ENCODE results near the gene RYR2.

Gene RYR2

DNA sequence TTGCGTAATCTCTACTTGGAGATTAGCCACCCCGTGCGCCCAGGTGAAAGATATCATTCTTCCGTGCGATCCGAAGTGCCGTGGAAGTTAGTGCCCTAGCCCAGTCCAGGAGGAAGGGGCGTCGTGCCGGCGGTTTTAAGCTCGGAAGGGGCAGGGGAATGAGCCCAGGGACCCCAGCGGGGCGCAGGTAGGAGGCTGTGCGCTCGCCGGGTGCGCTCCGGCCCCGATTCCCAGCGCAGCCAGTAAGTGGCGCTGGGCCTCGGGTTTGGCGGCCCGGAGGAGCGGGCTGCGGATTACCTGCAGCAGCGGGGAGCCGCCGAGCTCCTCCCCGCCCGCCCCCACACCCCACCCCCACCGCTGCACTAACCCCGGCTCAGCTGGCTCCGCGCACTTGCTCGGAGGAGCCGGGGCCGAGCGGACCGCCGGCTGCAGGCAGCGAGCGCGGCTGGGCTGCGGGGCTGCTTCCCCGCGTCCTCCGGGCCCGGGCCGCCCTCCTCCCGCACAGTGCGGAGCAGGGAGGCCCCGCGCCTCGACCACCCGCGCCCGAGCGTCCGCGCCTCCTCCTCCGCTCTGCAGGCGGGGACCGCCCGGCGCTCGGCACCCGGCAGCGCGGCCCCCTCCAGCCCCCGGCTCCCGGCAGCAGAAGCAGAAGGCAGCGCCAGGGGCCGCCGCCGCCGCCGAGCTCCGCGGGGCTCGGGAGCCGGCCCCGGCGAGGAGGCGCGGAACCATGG lies at the start of gene RYR2:
Gene RYR2, plus strand, starts transcription at position 390 of the 731 bp plus-strand sequence. Its CDS starts 338 bp downstream, at position 728.
- DNase-seq, result no peak

DNA sequence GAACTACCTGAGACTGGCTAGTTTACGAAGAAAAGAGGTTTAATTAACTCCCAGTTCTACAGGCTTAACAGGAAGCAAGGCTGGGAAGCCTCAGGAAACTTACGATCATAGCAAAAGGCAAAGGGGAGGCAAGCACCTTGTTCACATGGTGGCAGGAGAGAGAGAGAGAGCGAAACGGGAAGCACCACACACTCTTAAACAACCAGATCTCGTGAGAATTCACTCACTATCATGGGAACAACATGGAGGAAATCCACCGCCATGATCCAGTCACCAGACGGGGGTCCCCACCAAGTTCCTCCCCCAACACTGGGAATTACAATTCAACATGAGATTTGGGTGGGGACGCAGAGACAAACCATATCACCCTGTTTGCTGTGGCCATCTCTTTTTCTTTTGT lies 49.5 kb upstream of the RYR2 start:
- no peak for DNase-seq

DNA sequence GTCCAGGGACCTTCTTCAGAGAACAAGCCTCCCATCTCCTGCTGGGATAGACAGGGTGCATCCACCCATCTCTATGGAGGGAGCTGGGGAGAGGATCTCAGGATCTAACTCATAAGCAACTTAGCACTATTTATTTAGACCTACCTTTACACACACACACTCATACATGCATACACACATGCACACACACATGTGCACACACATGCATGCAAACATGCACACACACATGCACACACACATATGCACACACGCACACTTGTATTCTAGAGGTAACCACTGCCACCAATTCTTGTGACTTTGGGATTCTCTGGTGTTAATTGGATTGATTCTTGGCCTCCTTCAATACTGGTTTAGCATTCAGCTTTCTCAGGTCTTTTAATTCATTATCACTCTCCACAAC lies 47.5 kb upstream of the RYR2 start:
- no peak for DNase-seq

DNA sequence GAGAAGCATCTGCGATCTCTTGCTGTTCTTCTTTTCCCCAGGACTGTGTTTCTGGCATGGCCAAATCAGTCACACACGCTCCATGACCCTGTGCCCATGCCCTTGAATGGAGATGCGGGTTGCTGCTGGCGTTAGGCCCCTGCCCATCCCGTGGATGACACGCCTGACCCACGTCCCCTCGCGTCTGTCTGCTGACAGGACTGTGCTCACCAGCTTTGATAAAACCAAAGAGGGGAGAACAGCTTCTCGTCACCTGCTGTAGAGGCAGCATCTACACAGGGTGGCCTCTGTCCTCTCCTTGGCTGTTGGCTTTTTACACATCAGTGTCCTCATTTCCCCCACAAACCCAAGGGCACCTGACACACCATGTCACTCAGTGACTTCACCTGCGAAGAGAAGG lies 44.6 kb upstream of the RYR2 start:
- DNase-seq, result no peak

DNA sequence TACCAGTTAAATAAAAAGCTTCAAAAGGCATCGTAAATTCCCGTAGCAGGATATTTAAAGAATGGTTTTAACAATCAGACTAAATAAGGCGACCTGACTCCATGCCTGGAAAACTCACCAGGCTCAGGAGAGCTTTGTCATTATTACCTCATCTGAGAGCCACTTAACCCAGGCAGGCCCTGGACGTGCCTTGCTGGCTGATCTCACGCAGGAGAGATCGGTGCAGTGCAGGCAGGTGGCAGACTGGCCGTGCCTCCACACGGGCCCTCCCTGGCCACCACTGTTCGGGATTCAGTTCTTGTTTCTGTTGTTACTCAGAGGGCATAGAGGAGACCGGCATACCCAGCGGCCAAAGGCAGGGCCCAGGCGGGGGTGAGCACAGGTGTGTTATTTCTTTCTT lies 44.1 kb upstream of the RYR2 start:
- no peak for DNase-seq

DNA sequence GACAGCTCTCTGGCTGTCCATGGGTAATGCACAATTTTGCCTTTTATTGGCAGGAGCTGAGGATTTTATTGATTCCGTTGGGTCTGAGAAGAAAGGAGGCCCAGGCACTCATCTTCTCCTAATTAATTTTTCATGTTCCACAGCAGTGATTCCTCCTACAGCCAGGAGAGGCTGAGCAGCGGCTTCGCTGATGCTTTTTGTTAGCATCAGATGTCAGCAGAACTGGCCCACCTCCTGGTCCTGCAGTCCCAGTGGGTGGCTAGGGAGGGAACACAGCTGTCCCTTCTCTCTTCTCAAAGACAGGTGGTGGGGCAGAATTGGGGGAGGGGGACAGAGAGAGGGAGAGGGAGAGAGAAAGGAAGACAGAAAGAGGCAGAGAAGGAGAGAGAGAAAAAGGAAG lies 43.4 kb upstream of the RYR2 start:
- no peak for DNase-seq

DNA sequence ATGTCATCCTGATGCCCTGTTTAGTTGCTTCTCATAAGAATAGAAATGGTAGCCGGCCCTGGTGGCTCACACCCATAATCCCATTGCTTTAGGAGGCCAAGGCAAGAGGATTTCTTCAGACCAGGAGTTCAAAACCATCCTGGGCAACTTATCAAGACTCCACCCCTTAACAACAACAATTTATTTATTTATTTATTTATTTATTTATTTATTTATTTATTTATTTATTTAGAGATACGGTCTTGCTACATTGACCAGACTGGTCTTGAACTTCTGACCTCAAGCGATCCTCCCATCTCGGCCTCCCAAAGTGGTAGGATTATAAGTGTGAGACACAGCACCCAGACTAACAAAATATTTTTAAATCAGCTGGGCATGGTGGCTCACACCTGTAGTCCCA lies 41.8 kb upstream of the RYR2 start:
- no peak for DNase-seq

DNA sequence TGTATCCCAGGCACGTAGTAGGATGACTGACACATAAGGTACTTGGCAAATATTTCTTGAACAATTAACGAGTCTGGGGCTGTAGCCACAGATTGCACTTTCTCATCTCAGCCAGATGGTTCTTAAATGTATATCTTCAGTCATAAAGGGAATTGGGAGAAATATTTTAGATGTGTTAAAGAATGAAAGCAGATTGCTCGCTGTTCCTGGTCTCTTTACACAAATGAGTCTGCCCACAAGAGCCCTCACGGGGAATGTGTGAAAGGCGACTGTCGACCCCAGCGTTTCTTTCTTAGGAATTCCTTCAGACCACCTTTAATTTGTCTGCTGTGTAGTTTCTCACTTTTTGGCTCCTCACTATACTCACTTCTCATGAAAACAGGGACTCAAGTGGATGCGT lies 38.5 kb upstream of the RYR2 start:
- DNase-seq, result no peak

DNA sequence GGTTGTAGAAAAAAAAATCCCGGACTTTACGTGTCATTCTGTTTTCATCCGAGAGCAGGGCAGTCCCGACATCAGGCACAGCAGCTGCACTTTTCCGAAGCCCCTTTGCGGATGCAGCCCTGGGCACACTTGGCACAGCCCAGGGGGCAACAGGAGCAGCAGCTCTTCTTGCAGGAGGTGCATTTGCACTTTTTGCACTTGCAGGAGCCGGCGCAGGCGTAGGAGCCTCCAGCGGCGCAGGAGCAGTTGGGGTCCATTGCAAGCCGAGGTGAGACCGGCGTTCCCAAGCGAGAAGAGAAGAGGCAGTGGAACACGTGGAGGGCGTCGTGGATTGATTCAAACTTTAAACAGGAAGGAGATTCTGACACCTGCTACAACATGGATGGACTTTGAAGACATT lies 37.9 kb upstream of the RYR2 start, which contains the start of gene MT1HL1:
Gene MT1HL1, minus strand, starts transcription at position 326 of the 400 bp plus-strand sequence. Its CDS starts 69 bp downstream, at position 257.
- no peak for DNase-seq

DNA sequence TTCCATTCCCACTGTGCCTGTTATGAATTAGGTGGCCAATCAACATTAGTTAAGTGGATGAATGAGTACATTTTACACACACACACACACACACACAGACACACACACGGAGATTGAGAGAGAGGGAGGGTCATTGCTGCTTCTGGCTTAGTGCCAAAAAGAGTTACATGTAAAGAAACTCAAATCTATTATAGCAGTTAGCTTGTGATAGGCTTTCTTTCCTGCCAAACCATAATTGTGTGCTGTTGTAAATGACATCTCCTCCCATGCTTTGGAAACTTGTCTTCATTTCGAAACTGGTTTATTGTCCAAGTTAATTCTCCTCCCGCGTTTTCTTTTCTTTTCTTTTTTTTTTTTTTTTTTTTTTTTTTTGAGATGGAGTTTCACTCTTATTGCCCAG lies 36.3 kb upstream of the RYR2 start:
- no peak for DNase-seq

DNA sequence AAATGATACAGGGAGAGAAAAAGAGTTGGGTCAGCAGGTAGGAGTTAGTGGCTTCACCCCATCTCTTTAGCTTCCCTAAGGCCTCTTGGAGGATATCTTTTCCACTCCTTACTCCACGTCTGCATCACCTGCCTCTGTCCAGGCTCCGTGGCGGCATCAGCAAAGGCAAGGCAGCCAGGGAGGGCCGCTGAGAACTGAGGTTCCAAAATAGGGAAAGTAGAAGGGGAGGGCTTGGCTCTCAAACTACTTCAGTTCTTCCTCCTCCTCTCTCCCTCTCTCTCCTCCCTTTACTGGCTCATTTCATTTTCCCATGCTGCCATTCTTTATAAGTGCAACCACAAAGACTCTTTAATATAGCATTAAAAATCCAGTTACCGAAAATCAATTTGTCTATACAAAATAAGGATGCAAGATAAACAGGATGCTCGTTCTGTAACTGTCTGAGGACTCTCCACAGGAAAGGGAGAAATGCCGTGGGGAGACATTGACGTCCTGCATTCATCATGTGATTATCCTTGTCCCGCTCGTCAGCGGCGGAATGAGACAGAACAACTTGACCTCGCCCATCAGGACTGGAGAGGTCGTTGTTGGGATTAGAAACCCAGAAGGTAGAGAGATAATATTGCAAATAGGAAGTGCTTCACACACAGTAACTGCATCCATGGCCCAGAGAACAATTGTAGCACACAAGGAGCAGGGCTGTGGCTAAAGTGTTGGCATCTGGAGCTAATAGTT lies 34.7 kb upstream of the RYR2 start:
- DNase-seq, result no peak

DNA sequence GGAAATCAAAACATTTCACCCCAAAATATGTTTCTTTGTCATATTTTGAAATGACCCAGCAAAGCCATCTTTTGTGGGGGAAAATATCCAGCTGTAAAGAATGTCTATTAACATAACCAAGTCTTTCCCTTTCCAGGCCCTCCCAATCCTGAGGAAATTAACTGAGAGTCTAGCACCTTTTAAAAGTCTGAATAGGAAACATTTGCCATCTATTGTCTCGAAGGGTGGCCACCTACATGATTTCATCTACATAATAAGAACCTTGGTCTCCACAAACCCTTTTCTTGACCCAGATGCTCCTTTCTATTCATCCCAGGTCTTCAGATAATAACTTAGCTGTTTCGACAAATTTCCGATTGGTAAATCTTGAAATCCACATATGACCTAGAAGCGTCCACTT lies 32.4 kb upstream of the RYR2 start:
- no peak for DNase-seq

DNA sequence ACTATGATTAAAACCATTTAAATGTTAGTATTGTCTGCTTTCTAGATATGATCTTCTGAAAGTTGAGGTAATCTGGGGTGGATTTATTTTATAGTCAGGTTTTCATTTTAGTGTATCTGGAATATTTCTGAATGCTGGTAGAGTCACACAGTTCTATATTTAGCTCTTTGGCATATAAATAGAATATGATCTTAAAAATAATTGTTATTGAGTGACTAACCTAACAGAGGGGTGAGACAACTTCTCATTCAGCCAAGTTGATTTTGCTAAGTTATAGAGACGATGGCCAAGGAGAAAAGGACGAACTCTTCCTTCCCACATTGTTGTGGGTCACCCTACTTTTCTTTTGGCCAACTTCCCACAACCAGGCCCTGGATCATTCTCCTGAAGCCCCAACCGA lies 30.6 kb upstream of the RYR2 start:
- no peak for DNase-seq

DNA sequence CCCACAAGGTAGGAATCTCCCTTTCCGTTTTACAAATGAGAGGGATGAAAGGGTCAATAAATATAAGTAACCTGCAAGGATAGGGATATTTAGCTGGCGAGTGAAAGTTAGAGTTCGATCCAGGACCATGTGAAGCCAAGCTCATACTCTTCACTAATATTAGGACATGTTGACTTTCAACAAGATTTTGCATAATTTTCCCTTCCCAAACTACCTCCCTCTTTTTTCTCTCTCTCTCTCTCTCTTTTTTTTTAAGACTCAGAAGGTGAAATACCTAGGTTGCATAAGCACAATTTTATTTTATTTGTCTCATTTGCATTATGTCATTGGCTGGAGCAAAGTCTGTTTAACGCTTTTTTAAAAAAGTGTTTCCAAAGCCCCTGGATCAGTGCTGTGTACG lies 29.6 kb upstream of the RYR2 start:
- DNase-seq, result no peak

DNA sequence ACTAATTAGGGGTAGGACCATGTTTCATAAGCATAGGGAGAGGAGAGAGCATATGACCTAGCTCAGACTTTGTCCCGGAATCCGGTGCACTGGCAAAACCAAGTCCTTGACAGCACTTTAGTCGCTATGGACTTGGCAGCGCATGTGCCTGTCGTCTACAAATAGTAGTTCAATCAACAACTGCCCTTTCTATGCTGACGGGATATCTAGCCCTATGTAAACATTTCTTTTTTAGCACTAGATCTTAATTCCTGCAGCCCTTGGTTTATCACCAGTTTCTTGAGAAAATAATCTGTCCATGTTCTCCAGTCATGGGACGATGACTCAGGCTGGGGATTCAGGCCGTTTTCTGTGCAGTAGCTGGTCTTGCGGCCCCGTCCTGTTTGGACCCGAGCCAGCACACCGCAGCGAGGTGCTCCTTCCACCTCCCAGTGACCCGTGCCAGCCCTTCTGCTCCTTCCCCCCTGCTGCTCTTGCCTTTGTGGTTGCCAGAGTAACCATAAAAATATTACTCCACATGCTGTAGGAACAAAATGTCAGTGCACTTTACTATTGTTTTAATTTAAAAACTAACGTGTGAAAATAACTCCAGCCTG lies 29.1 kb upstream of the RYR2 start:
- peak; percentile 3 for DNase-seq

DNA sequence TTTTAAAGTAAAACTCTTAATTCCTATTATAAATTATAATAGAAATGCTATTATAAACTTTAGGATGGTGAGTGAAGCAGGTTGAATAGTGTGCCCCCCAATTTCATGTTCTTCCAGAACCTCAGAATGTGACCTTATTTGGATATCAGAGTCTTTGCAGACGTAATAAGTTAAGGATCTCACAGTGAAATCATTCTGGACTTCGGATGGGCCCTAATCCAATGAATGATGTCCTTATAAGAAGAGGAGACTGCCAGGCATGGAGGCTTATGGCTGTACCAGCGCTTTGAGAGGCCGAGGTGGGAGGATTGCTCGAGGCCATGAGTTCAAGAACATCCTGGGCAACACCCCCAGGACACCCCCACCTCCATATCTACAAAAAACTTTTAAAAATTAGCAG lies 28.4 kb upstream of the RYR2 start:
- DNase-seq, result no peak

DNA sequence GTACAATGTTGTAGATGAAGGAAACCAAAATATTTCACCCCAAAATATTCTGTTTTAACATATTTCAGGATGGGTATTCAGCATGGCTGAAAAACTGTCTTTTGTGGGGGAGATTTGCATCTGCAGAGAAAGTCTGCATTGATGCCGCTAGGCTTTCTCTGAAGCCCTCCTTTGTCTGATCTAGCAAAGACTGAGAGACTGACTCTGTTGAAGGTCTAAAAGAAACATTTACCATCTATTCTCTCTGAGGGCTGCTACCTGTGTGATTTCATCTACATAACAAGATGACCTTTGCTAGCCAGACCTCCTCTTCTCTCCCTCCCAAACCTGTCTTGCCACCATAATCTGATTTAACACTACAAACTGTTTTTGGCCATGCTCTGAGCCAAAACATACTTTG lies 25.4 kb upstream of the RYR2 start:
- no peak for DNase-seq

DNA sequence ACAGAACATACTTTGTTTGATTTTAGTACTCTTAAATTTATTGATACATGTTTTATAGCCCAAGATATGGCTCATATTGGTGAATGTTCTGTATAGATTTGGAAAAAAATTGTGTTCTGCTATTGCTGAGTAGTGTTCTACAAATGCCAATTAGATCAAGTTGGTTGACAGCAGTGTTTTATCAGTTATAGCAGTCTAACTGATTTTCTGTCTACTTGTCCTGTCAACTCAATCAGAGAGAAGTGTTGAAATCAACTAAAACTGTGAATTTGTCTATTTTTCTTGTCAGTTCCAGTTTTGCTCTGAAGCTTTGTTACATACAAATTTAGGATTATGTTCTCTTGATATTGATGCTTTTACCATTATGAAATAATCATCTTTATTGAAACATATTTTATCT lies 23.1 kb upstream of the RYR2 start:
- DNase-seq, result no peak

DNA sequence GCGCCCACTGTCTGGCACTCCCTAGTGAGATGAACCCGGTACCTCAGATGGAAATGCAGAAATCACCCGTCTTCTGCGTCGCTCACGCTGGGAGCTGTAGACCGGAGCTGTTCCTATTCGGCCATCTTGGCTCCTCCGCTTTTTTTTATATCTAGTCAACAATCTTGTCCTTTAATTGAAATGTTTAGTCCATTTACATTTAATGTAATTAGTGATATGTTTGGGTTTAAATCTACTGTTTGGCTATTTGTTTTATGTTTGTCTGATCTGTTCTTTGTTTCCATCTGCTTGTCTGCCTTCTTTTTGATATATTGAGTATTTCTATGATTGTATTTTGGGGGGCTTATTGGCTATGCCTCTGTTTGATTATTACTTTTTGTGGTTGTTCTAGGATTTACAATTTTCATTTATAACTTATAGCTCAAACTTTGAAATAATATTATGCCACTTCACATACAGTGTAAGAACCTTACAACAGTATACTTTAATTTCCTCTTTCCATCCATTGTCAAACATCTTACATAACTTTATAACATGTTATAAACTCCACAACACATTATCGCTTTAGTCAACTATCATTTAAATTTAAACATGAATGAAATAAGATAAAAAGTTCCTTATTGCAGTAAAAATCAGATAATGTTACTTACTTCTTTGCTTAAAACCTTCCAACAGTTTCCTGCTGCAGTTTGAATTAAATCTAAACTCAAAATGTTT lies 16.5 kb upstream of the RYR2 start:
- DNase-seq, result no peak

DNA sequence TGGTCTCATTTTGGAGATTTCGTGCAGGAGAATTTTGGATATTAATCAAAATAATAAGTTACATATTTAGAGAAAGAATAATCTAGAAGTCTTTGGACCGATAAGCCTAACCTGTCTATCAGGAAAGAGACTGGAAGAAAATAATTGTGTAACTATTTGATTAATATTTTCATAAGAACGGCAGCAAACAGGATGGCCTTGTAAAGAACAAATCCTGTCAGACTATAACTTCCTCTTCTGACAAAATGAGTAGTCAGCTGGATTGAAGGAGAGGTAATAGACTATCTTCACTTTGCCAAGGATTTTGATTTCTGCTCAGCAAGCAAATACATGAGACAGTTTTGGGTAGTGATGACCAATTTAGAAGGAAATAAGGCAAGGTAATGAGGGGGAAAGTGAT lies 12.7 kb upstream of the RYR2 start:
- no peak for DNase-seq

DNA sequence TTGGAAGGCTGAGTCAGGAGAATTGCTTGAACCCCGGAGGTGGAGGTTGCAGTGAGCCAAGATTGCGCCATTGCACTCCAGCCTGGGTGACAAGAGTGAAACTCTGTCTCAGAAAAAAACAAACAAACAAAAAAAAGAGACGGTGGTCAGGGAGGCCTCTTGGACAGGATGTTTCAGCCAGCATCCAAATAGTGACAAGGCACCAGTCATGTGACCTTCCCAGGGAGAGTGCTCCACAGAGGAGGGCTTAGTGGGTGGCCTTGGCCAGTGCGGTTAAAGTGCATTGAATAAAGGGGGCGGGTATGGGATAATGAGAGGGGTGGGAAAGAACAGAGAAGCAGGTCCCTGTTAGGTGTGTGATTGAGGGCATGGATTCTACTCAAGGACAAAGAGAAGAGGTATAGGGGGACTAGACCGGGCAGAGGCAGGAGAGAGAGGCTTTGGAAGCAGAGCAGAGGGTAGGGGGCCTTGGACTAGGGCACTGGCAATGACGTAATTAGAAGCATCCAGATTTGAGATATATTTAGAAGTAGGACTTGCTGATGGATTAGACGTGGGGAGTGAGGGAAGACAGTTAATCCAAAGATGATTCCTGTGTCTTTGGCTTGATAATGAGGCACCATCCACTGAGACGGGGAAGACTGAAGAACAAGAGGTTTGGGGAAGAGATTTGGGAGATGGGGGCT lies 12.0 kb upstream of the RYR2 start:
- no peak for DNase-seq

DNA sequence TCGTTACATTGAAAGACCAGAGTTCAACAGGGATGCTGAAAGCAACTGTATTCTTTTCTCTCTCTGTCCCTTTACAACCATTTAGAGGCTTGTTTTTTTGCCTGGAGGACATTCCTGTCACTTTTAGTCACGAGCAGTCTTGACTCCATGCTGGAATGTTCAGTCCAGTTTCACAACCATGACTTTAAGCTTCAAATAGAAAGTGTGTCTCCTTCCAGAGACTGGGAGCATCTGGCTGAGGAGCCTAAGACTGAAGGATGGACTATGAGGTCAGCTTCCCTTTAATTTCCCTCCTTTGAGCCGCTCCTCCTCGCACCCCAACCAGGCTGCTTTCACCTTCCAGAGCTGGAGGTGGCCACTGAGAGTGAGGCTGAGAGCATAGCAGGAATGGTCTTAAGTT lies 10.5 kb upstream of the RYR2 start:
- DNase-seq, result peak; percentile 17

DNA sequence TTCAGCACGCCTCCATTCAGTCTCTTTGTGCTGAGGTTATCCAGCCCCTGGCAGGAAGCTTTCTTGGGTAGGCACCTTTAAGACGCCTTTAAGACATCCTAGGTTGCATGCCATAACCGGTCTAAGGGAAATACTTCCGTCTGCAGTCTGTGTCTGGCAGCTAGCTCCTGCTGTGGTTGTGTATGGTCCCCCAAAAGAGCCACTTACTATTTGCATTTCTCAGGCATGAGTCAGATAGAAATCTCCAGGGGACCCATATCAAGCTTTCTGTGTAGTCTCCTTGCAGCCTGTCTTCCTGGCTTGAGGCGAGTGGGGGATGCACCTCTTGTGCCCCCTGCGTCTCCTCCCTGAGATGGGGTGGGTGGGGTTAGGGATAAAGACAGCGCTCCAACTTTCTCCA lies 10.0 kb upstream of the RYR2 start:
- peak; percentile 8 for DNase-seq
